Upper lobe of left lung (tissue), 6 donors: ENCODE data around the gene SORBS2. TPM values are rescaled to one million over a fixed set of nuclear protein-coding genes. Genes with fewer than 3 reads are reported as not detected.

Source experiments
- ATAC-seq, 2 donors: fragments of 200-7000 bp; cut with Tn5 transposase; one replicate each; pipeline ENCODE4 v1.9.1; 2022; ENCODE audit warnings: mild to moderate bottlenecking in 2 of 2, moderate library complexity in 2 of 2; ENCODE audit not compliant: low FRiP score in 2 of 2
- DNase-seq, 2 donors: peaks; one replicate each; pipeline ENCODE4 v3.0.0-alpha.2; 2019 to 2020
- H3K27ac ChIP-seq, 4 donors: fragments of 200-600 bp; sonication (generic); one replicate each; pipeline ENCODE4 v1.5.1; 2016 to 2019
- H3K27me3 ChIP-seq, 4 donors: fragments of 200-600 bp; sonication (generic); one replicate each; pipeline ENCODE4 v1.5.1; 2017 to 2019
- H3K36me3 ChIP-seq, 4 donors: fragments of 200-600 bp; sonication (generic); one replicate each; pipeline ENCODE4 v1.5.1; 2016 to 2019
- H3K4me1 ChIP-seq, 4 donors: fragments of 200-600 bp; sonication (generic); one replicate each; pipeline ENCODE4 v1.5.1; 2018 to 2019
- H3K4me3 ChIP-seq, 4 donors: fragments of 200-600 bp; sonication (generic); one replicate each; pipeline ENCODE4 v1.5.1; 2017 to 2019; ENCODE audit warnings: mild to moderate bottlenecking in 2 of 4, moderate library complexity in 1 of 4
- H3K9me3 ChIP-seq, 4 donors: fragments of 200-600 bp; sonication (generic); one replicate each; pipeline ENCODE4 v1.5.1; 2018 to 2019
- CTCF ChIP-seq, 6 experiments: fragments of 450-650 bp in 4 of 6; fragments of 200-600 bp in 2 of 6; sonication (generic) in 2 of 6; IDR thresholded peaks; one replicate each; pipeline ENCODE4 v1.5.1; 2016 to 2019; ENCODE audit warnings: antibody characterized with exemption in 6 of 6
- EP300 ChIP-seq, 4 donors: sonication (generic); formaldehyde crosslinking; IDR thresholded peaks; one replicate each; pipeline ENCODE4 v1.5.1; 2017; ENCODE audit warnings: antibody characterized with exemption in 4 of 4, control low read depth in 2 of 4
- POLR2A ChIP-seq, 4 donors: fragments of 450-650 bp; IDR thresholded peaks; one replicate each; pipeline ENCODE4 v1.5.1; 2016 to 2017; ENCODE audit warnings: antibody characterized with exemption in 4 of 4, mild to moderate bottlenecking in 2 of 4
- POLR2AphosphoS5 ChIP-seq, 2 donors: sonication (generic); formaldehyde crosslinking; IDR thresholded peaks; one replicate each; pipeline ENCODE4 v1.5.1; 2017; ENCODE audit warnings: antibody characterized with exemption in 2 of 2
- WGBS, 2 donors: methylation state at CpG; one replicate each; pipeline ENCODE4 v1.1.5; 2017 to 2018; 5-methylcytosine and 5-hydroxymethylcytosine counted together
- total RNA-seq, 6 donors: library from RNA; depleted of rRNA in 4 of 6; stranded (reverse); fragments of >200 nt in 4 of 6; gene quantifications; one replicate each; pipeline versions ENCODE4 v1.1.0 to v1.2.1, GENCODE V29; 2016 to 2021
- donor health status: DM: no; HTN: no; CAD: no; lungs with moderate emphysema.
- donor health status: DM: no; HTN: yes; CAD: no; lungs with severe emphysema.

SORBS2 gene
- total RNA-seq, 6 donors from 2014 or later = 35.4 to 83.2 (median 58.1) TPM

- H3K9me3 ChIP-seq = no peaks in the 10 kb centered on the region
- ATAC-seq = no peak
- H3K36me3 ChIP-seq = no peaks in the 10 kb centered on the region
- no peak for TF ChIP-seq CTCF (IDR thresholded peaks at IDR 0.05)
- no peak for TF ChIP-seq EP300 (IDR thresholded peaks at IDR 0.05)
- no peak for TF ChIP-seq POLR2AphosphoS5 (IDR thresholded peaks at IDR 0.05)
- TF ChIP-seq POLR2A (IDR thresholded peaks at IDR 0.05) = no peak
- 65 to 72% methylated on average over 6 of the region's 6 CpGs for WGBS, 2 donors
- peaks cover 0 to 6% (median 0%) of the 10 kb centered on the region in 4 donors for H3K4me1 ChIP-seq
- H3K4me3 ChIP-seq = peak overlapping the region in 2 of 4 donors; percentile 0 to 34
- H3K27me3 ChIP-seq = no peaks in the 10 kb centered on the region
- H3K27ac ChIP-seq = no peak overlapping the region
- no peak for DNase-seq
Measured at GRCh38 chr4:185587030-185587426, 225.0 kb downstream of the SORBS2 start.

DNA sequence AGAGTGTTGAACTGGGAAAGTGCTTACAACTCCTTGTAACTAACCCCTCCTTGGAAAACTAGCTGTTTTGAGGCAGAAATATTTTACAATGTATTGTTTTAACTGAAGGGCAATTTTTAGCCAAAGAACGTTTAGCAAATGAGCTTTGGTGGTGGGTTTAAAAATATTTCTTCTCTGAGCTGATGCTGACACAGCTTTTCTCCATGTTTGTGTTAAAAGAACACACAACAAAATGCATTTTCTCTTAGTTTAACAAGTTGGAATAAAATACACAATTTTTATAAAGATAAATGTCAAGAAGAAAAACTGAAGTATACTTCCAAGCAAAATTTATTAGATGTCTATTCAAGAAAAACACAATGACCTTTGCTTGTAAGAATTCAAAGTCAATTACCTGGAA, 226.8 kb downstream of the SORBS2 start:
- TF ChIP-seq POLR2A (IDR thresholded peaks at IDR 0.05) = no peak
- no peak for TF ChIP-seq CTCF (IDR thresholded peaks at IDR 0.05)
- TF ChIP-seq POLR2AphosphoS5 (IDR thresholded peaks at IDR 0.05) = no peak
- no peak for TF ChIP-seq EP300 (IDR thresholded peaks at IDR 0.05)
- H3K9me3 ChIP-seq = no peaks in the 10 kb centered on the region
- ATAC-seq (no peak), DNase-seq (no peak)
- H3K4me1 ChIP-seq = no peaks in the 10 kb centered on the region
- H3K27ac ChIP-seq = no peak overlapping the region
- no peaks in the 10 kb centered on the region for H3K27me3 ChIP-seq
- no peaks in the 10 kb centered on the region for H3K36me3 ChIP-seq
- 62 to 64% methylated on average over 1 of the region's 1 CpG for WGBS, 2 donors
- H3K4me3 ChIP-seq = no peak overlapping the region

DNA sequence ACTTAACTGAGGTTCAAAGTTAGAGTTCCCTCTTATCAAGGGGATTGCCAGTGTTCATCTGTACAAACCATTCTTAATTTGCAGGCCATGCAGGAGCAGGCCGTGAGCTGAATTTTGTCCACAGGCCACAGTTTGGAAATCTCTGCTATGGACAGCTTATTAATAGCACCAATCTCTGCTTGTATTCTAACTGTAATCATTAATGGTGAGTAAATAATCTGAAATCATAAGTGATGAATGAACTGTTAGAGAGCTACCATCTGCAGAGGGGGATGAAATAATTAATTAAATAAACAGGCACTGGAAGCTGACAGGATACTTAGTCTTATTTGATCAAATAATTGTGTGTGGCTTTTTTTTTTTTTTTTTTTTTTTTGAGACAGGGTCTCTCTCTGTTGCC, 228.2 kb downstream of the SORBS2 start:
- ATAC-seq = no peak
- Histone ChIP-seq H3K4me1 (no peaks in the 10 kb centered on the region), H3K4me3 (no peak overlapping the region), H3K36me3 (no peaks in the 10 kb centered on the region), H3K27me3 (no peaks in the 10 kb centered on the region), H3K9me3 (no peaks in the 10 kb centered on the region), H3K27ac (no peak overlapping the region)
- TF ChIP-seq POLR2A (IDR thresholded peaks at IDR 0.05) (no peak), CTCF (IDR thresholded peaks at IDR 0.05) (no peak), EP300 (IDR thresholded peaks at IDR 0.05) (no peak), POLR2AphosphoS5 (IDR thresholded peaks at IDR 0.05) (no peak)
- 100% methylated on average over 1 of the region's 1 CpG for WGBS, 2 donors
- no peak for DNase-seq

DNA sequence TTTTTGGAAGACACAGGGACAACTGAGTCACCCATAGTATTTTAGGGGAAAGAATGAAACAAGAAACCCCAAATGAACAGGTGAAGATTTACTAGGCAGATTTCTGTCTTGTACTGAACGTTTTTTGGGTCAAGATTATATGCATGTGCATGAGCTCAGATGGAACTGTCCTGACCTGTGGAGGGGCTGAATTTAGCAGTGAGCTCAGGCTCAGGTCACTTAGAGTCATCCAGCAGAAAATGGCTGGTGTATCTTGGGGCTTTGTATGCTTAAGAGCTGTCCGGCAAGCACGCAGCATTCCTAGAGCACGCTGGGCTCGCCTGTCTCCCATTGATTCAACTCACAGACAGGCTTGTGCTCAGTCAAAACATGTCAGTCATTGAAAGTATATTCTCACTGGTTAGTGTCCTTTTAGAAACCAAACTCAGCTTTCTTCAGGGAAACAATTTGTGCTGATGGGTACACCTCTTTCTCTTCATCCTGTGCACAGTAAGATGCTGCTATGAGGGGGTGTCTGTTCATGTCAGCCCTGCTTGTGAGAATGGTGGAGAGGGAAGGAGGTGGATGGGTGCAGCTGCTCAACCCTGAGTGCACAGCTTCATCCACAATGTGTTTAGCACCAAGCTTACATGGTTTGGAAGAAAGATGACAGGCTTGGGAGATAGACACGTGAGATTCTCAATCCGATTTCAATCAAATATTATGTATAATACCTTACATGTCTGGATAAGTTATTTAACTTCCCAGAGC, 229.2 kb downstream of the SORBS2 start:
- ATAC-seq (no peak), DNase-seq (no peak)
- Histone ChIP-seq H3K4me1 (no peaks in the 10 kb centered on the region), H3K4me3 (no peak overlapping the region), H3K27ac (no peak overlapping the region), H3K9me3 (no peaks in the 10 kb centered on the region), H3K36me3 (no peaks in the 10 kb centered on the region), H3K27me3 (no peaks in the 10 kb centered on the region)
- WGBS, 2 donors = 78 to 88% methylated on average over 7 of the region's 7 CpGs
- no peak for TF ChIP-seq CTCF (IDR thresholded peaks at IDR 0.05)
- no peak for TF ChIP-seq POLR2AphosphoS5 (IDR thresholded peaks at IDR 0.05)

DNA sequence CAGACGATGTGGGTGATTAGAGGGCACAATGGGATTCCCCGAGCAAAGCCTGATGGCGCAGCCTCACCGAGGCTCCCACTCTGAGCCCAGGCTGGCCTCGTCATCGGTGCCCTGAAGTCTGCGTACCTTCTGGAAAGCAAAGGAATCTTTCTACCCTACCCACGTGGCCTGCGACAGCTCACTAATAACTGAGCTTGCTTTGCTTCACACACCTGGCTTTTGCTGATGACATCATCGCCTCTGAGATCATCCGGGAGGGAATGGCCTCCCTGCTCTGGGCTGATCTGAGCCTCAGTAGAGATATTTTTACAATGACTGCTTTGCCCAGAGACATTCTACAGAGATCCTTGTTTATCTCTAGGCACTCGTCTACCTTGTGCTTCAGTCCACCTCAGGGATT, 231.3 kb downstream of the SORBS2 start:
- ATAC-seq (no peak), DNase-seq (no peak)
- 89 to 94% methylated on average over 4 to 12 of the region's 12 CpGs for WGBS, 2 donors
- TF ChIP-seq EP300 (IDR thresholded peaks at IDR 0.05) (no peak), POLR2A (IDR thresholded peaks at IDR 0.05) (no peak), CTCF (IDR thresholded peaks at IDR 0.05) (no peak), POLR2AphosphoS5 (IDR thresholded peaks at IDR 0.05) (no peak)
- Histone ChIP-seq H3K4me3 (no peak overlapping the region), H3K27me3 (no peaks in the 10 kb centered on the region), H3K36me3 (no peaks in the 10 kb centered on the region), H3K27ac (no peak overlapping the region), H3K4me1 (no peaks in the 10 kb centered on the region), H3K9me3 (no peaks in the 10 kb centered on the region)
